Naive thymus-derived CD8-positive, alpha-beta T cell (primary cell): ENCODE measurements around the gene RIT2. TPM values are rescaled to one million over a fixed set of nuclear protein-coding genes. Genes with fewer than 3 reads are reported as not detected.

Experiments used
- ATAC-seq, 2 donors: fragments of 150-1000 bp; cut with Tn5 transposase in 1 of 2; sonication (Bioruptor Pico), chemical (Tn5 transposase) in 1 of 2; 1 replicate in 1 of 2; 2 replicates in 1 of 2; pipeline ENCODE4 v1.10.0; 2021; ENCODE audit warnings: mild to moderate bottlenecking in 2 of 2, moderate library complexity in 2 of 2
- POLR2A ChIA-PET: fragments of 350-600 bp; sonication (Branson Sonifier 250); formaldehyde crosslinking; loops from one replicate; lab custom pipeline; 2021; ENCODE audit warnings: antibody characterized with exemption; lab: Charles Lee
- DNase-seq, 10 donors: peaks; one replicate each; pipeline versions ENCODE4 v3.0.0 to v3.0.0-alpha.2; 2020 to 2022
- H3K27ac Mint-ChIP-seq, 10 donors: one replicate each; pipeline ENCODE4 v1.8.0; 2020 to 2022; ENCODE audit warnings: mild to moderate bottlenecking in 10 of 10, mixed read lengths in 10 of 10, moderate library complexity in 4 of 10, inconsistent platforms in 1 of 10
- H3K27me3 Mint-ChIP-seq, 5 donors: one replicate each; pipeline ENCODE4 v1.8.0; 2021 to 2022; ENCODE audit warnings: mixed read lengths in 5 of 5
- H3K36me3 Mint-ChIP-seq, 3 donors: one replicate each; pipeline ENCODE4 v1.8.0; 2020 to 2022; ENCODE audit warnings: mixed read lengths in 3 of 3, mild to moderate bottlenecking in 2 of 3, inconsistent platforms in 1 of 3
- H3K4me1 Mint-ChIP-seq, 4 donors: one replicate each; pipeline ENCODE4 v1.8.0; 2021 to 2022; ENCODE audit warnings: mixed read lengths in 4 of 4
- H3K4me3 Mint-ChIP-seq, 10 donors: one replicate each; pipeline ENCODE4 v1.8.0; 2020 to 2022; ENCODE audit warnings: mild to moderate bottlenecking in 10 of 10, mixed read lengths in 10 of 10, moderate library complexity in 6 of 10, inconsistent platforms in 1 of 10
- H3K9me3 Mint-ChIP-seq, 9 donors: one replicate each; pipeline ENCODE4 v1.8.0; 2020 to 2022; ENCODE audit warnings: mixed read lengths in 9 of 9, mild to moderate bottlenecking in 3 of 9, inconsistent platforms in 1 of 9, moderate library complexity in 1 of 9
- polyA plus RNA-seq, 3 donors: library from polyadenylated mRNA; unstranded; fragments of 300-500 nt; fragmentation: Illumina TruSeq; gene quantifications; one replicate each; pipeline ENCODE4 v1.2.3, GENCODE V29; 2021
- total RNA-seq, 8 experiments: library from RNA in 2 of 8; stranded (reverse) in 2 of 8; gene quantifications; one replicate each; pipeline ENCODE4 v1.2.3 and lab custom pipeline; 2021 to 2026

The RIT2 gene
- total and polyA plus RNA-seq, 5 experiments from 2014 or later, result not detected

GRCh38 chr18:42706029-42706608 is 409.4 kb downstream of the RIT2 start:
- ATAC-seq (no peak), DNase-seq (no peak)
- Mint-ChIP-seq H3K27ac (no peak overlapping the region), H3K36me3 (no peaks in the 10 kb centered on the region), H3K4me3 (no peak overlapping the region), H3K4me1 (no peaks in the 10 kb centered on the region), H3K9me3 (peaks cover 0 to 10% (median 0%) of the 10 kb centered on the region in 9 donors), H3K27me3 (peaks cover 0 to 3% (median 0%) of the 10 kb centered on the region in 5 donors)
- POLR2A ChIA-PET, result no interaction called here

Other genes with a start within 250 kb of the RIT2 start
- not detected for gene SYT4, start 161.8 kb upstream of the RIT2 start, total RNA-seq
- not detected for gene SYT4, start 161.8 kb upstream of the RIT2 start, polyA plus RNA-seq